ENCODE measurements around the gene PRKACG.

Gene PRKACG

GRCh38 chr9:68970151-68970550 lies 43.8 kb downstream of the PRKACG start:
- no peaks in the 10 kb centered on the region for H3K4me1 ChIP-seq
- no peaks in the 10 kb centered on the region for H3K36me3 ChIP-seq
- DNase-seq = no peak
- 0 out of 2 replicates have a peak, but pooled peaks cover 2% of the 10 kb centered on the region for H3K27me3 ChIP-seq
- H3K9me3 ChIP-seq = no peaks in the 10 kb centered on the region
- no peak overlapping the region for H3K4me3 ChIP-seq (ENCODE audit: low read depth, low read length)
- TF ChIP-seq, protein P1, sequence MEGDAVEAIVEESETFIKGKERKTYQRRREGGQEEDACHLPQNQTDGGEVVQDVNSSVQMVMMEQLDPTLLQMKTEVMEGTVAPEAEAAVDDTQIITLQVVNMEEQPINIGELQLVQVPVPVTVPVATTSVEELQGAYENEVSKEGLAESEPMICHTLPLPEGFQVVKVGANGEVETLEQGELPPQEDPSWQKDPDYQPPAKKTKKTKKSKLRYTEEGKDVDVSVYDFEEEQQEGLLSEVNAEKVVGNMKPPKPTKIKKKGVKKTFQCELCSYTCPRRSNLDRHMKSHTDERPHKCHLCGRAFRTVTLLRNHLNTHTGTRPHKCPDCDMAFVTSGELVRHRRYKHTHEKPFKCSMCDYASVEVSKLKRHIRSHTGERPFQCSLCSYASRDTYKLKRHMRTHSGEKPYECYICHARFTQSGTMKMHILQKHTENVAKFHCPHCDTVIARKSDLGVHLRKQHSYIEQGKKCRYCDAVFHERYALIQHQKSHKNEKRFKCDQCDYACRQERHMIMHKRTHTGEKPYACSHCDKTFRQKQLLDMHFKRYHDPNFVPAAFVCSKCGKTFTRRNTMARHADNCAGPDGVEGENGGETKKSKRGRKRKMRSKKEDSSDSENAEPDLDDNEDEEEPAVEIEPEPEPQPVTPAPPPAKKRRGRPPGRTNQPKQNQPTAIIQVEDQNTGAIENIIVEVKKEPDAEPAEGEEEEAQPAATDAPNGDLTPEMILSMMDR (IDR thresholded peaks at IDR 0.05; ENCODE audit: low read depth, low read length) = no peak

GRCh38 chr9:68969538-68969937 lies 44.4 kb downstream of the PRKACG start:
- Histone ChIP-seq H3K4me3 (ENCODE audit: low read depth, low read length) (no peak overlapping the region), H3K4me1 (no peaks in the 10 kb centered on the region), H3K36me3 (no peaks in the 10 kb centered on the region), H3K27me3 (0 out of 2 replicates have a peak, but pooled peaks cover 2% of the 10 kb centered on the region), H3K9me3 (no peaks in the 10 kb centered on the region)
- DNase-seq = no peak
- TF ChIP-seq, protein P1 (IDR thresholded peaks at IDR 0.05; ENCODE audit: low read depth, low read length) = no peak

DNA sequence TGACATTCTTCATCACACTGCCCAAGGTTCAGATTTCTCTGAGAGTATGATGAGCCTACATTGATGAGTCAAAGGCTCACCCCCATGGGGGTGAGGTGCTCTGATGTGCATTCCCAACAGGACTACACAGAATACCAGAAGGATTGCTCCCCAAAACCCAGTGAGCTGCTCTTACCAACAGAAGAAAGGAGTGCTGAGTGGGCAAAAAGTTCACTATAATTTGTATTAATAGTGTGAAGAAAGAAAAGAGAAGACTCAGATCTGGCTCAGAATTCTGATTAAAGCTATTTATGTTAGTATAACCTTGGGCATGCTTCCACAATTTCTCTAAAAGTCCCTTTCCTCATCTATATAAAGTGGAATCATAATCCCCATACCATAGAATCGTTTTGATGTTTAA lies 46.1 kb downstream of the PRKACG start:
- Histone ChIP-seq H3K36me3 (no peaks in the 10 kb centered on the region), H3K4me3 (ENCODE audit: low read depth, low read length) (no peak overlapping the region), H3K27me3 (peaks cover 4% of the 10 kb centered on the region), H3K9me3 (no peaks in the 10 kb centered on the region), H3K4me1 (no peaks in the 10 kb centered on the region)
- TF ChIP-seq, protein P1 (IDR thresholded peaks at IDR 0.05; ENCODE audit: low read depth, low read length) = no peak
- DNase-seq = no peak

DNA sequence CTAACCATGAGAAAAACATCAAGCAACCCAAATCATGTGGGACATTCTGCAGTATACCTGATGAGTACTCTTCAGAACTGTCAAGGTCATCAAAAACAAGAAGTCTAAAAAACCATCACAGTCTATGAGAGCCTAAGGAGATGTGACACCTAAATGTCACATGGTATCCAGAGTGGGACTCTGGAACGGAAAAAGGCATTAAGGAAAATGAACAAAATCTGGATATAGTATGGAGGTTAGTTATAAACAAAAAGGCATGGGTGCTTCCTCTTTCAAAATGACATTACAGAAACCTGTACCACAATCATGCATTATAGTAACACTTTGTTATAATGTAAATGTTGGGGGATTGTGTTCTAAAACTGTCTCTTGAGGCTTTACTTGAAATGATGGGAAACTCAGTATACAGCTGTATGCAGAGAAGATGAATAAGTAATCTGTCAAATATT lies 47.4 kb downstream of the PRKACG start:
- Histone ChIP-seq H3K4me3 (ENCODE audit: low read depth, low read length) (no peak overlapping the region), H3K27me3 (peaks cover 17% of the 10 kb centered on the region), H3K4me1 (no peaks in the 10 kb centered on the region), H3K9me3 (no peaks in the 10 kb centered on the region), H3K36me3 (no peaks in the 10 kb centered on the region)
- TF ChIP-seq, protein P1 (IDR thresholded peaks at IDR 0.05; ENCODE audit: low read depth, low read length) = no peak
- no peak for DNase-seq

GRCh38 chr9:68964765-68965164 lies 49.1 kb downstream of the PRKACG start:
- Histone ChIP-seq H3K4me3 (ENCODE audit: low read depth, low read length) (no peak overlapping the region), H3K4me1 (no peaks in the 10 kb centered on the region), H3K27me3 (peaks cover 27% of the 10 kb centered on the region), H3K9me3 (no peaks in the 10 kb centered on the region), H3K36me3 (no peaks in the 10 kb centered on the region)
- TF ChIP-seq, protein P1 (IDR thresholded peaks at IDR 0.05; ENCODE audit: low read depth, low read length) = no peak
- DNase-seq = no peak

DNA sequence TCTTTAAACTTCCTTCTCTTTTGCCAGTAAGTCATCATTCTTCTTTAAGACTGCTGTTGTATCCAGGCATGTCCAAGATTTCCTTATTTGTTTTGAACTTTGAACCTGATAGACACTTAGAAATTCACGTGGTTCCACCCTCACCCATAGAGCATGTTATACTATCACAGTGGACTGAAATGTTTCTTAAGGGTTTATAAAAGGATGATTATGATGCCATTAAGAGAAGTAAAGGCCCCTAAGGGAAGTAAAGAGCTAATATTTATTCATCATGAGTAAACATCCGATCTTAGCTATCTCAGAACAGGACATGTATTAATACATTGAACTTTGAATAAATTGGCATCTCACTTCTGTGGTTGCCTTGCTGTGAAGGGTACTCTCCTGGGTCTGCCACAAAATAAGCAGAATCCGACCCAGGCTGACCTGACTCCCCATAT lies 49.8 kb downstream of the PRKACG start:
- no peak for DNase-seq
- no peaks in the 10 kb centered on the region for H3K4me1 ChIP-seq

More for the DNA sequence above, 49.8 kb downstream of the PRKACG start:
- Histone ChIP-seq H3K9me3 (no peaks in the 10 kb centered on the region), H3K36me3 (no peaks in the 10 kb centered on the region), H3K4me3 (ENCODE audit: low read depth, low read length) (no peak overlapping the region), H3K27me3 (peaks cover 27% of the 10 kb centered on the region)
- TF ChIP-seq, protein P1 (IDR thresholded peaks at IDR 0.05; ENCODE audit: low read depth, low read length) = no peak
